HepG2 (cell line): Measurements from ENCODE around the gene ADGRG1. TPM values are rescaled to one million over a fixed set of nuclear protein-coding genes. Genes with fewer than 3 reads are reported as not detected.
A peak's percentile ranks its signal among the peaks of the same experiment; 100 is the strongest.

Experiments used
- CSRNP1 ChIP-seq: sonication (generic); formaldehyde crosslinking; IDR thresholded peaks from 2 replicates; pipeline ENCODE4 v1.8.1; 2023; ENCODE audit warnings: mild to moderate bottlenecking, missing genetic modification reagents
- GPN1 ChIP-seq: sonication (generic); formaldehyde crosslinking; IDR thresholded peaks from 2 replicates; pipeline ENCODE4 v1.5.1; 2020; ENCODE audit warnings: missing genetic modification reagents, borderline replicate concordance
- JUNB ChIP-seq: sonication (generic); formaldehyde crosslinking; IDR thresholded peaks from 2 replicates; pipeline ENCODE4 v1.8.0; 2022; ENCODE audit warnings: missing genetic modification reagents, mild to moderate bottlenecking, borderline replicate concordance
- KLF6 ChIP-seq: IDR thresholded peaks from 2 replicates; pipeline ENCODE4 v1.8.0; 2016; ENCODE audit warnings: missing biosample characterization, missing genetic modification reagents
- POGK ChIP-seq: sonication (generic); formaldehyde crosslinking; conservative IDR thresholded peaks from 2 replicates; pipeline ENCODE4 v1.8.0; 2022; ENCODE audit warnings: mild to moderate bottlenecking, moderate library complexity, missing genetic modification reagents
- SNRNP70 ChIP-seq: fragments of 200-400 bp; formaldehyde crosslinking; IDR thresholded peaks from 2 replicates; pipeline ENCODE4 v1.6.1; 2017; ENCODE audit warnings: mild to moderate bottlenecking, low read depth, low read length, moderate library complexity
- SP140L ChIP-seq: sonication (generic); formaldehyde crosslinking; IDR thresholded peaks from 2 replicates; pipeline ENCODE4 v1.4.0; 2020; ENCODE audit warnings: missing genetic modification reagents, borderline replicate concordance
- U2AF2 ChIP-seq: fragments of 200-400 bp; formaldehyde crosslinking; IDR thresholded peaks from 2 replicates; pipeline ENCODE4 v1.6.1; 2017; ENCODE audit warnings: low read depth, mild to moderate bottlenecking, low read length
- XRCC5 ChIP-seq: fragments of 200-400 bp; formaldehyde crosslinking; optimal IDR thresholded peaks from 2 replicates; pipeline ENCODE3; 2017; ENCODE audit warnings: mild to moderate bottlenecking, low read length
- ZBTB3 ChIP-seq: sonication (generic); formaldehyde crosslinking; IDR thresholded peaks from 2 replicates; pipeline ENCODE4 v1.4.0; 2020; ENCODE audit warnings: low read depth, mild to moderate bottlenecking, moderate library complexity, missing genetic modification reagents, borderline replicate concordance
- ZNF414 ChIP-seq: sonication (generic); formaldehyde crosslinking; IDR thresholded peaks from 2 replicates; pipeline ENCODE4 v1.5.0; 2020; ENCODE audit warnings: missing genetic modification reagents
- ZNF441 ChIP-seq: sonication (generic); formaldehyde crosslinking; IDR thresholded peaks from 2 replicates; pipeline ENCODE4 v1.7.0; 2021; ENCODE audit warnings: missing genetic modification reagents, borderline replicate concordance
- ZSCAN25 ChIP-seq: sonication (generic); formaldehyde crosslinking; IDR thresholded peaks from 2 replicates; pipeline ENCODE4 v1.8.0; 2022; ENCODE audit warnings: mild to moderate bottlenecking, missing genetic modification reagents
- polyA plus RNA-seq, 8 experiments: library from polyadenylated mRNA; depleted of rRNA in 3 of 8; stranded (reverse) in 7 of 8; unstranded in 1 of 8; fragments of >200 nt; fragmentation: Illumina TruSeq in 4 of 8; extraction: Trizol in 4 of 8; gene quantifications; 2 replicates each; pipeline versions ENCODE4 v1.2.1 to v1.2.3, GENCODE V29; 2011 to 2016; ENCODE audit warnings: low read depth in 4 of 8, missing spikeins in 1 of 8, mixed read lengths in 1 of 8; ENCODE audit not compliant: insufficient read depth in 1 of 8
- total RNA-seq, 5 experiments: library from RNA; depleted of rRNA; stranded (reverse); fragments of >200 nt; fragmentation: Illumina TruSeq; extraction: Trizol; gene quantifications; 2 replicates each; pipeline ENCODE4 v1.2.3, GENCODE V29; 2016; ENCODE audit warnings: low read depth in 1 of 5
- TF ChIP-seq, protein P1 (sequence below): sonication (generic); formaldehyde crosslinking; IDR thresholded peaks from 2 replicates; pipeline ENCODE4 v1.4.0; 2020; ENCODE audit warnings: missing genetic modification reagents
- TF ChIP-seq, protein P2 (sequence below): sonication (generic); formaldehyde crosslinking; IDR thresholded peaks from 2 replicates; pipeline ENCODE4 v1.4.0; 2020; ENCODE audit warnings: mild to moderate bottlenecking, missing genetic modification reagents
- TF ChIP-seq, protein P3 (sequence below): sonication (generic); formaldehyde crosslinking; IDR thresholded peaks from 2 replicates; pipeline ENCODE4 v1.5.0; 2020; ENCODE audit warnings: mild to moderate bottlenecking, missing genetic modification reagents

The ADGRG1 gene
- total and polyA plus RNA-seq, 2 of the 13 experiments (the other 11 are each of a cell fraction or from before 2014, with no cell fraction given) = 2.7 to 5.9 TPM

- TF ChIP-seq, protein P1, sequence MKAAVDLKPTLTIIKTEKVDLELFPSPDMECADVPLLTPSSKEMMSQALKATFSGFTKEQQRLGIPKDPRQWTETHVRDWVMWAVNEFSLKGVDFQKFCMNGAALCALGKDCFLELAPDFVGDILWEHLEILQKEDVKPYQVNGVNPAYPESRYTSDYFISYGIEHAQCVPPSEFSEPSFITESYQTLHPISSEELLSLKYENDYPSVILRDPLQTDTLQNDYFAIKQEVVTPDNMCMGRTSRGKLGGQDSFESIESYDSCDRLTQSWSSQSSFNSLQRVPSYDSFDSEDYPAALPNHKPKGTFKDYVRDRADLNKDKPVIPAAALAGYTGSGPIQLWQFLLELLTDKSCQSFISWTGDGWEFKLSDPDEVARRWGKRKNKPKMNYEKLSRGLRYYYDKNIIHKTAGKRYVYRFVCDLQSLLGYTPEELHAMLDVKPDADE (CRISPR knock-in tag) = no peak
- TF ChIP-seq, protein P2, sequence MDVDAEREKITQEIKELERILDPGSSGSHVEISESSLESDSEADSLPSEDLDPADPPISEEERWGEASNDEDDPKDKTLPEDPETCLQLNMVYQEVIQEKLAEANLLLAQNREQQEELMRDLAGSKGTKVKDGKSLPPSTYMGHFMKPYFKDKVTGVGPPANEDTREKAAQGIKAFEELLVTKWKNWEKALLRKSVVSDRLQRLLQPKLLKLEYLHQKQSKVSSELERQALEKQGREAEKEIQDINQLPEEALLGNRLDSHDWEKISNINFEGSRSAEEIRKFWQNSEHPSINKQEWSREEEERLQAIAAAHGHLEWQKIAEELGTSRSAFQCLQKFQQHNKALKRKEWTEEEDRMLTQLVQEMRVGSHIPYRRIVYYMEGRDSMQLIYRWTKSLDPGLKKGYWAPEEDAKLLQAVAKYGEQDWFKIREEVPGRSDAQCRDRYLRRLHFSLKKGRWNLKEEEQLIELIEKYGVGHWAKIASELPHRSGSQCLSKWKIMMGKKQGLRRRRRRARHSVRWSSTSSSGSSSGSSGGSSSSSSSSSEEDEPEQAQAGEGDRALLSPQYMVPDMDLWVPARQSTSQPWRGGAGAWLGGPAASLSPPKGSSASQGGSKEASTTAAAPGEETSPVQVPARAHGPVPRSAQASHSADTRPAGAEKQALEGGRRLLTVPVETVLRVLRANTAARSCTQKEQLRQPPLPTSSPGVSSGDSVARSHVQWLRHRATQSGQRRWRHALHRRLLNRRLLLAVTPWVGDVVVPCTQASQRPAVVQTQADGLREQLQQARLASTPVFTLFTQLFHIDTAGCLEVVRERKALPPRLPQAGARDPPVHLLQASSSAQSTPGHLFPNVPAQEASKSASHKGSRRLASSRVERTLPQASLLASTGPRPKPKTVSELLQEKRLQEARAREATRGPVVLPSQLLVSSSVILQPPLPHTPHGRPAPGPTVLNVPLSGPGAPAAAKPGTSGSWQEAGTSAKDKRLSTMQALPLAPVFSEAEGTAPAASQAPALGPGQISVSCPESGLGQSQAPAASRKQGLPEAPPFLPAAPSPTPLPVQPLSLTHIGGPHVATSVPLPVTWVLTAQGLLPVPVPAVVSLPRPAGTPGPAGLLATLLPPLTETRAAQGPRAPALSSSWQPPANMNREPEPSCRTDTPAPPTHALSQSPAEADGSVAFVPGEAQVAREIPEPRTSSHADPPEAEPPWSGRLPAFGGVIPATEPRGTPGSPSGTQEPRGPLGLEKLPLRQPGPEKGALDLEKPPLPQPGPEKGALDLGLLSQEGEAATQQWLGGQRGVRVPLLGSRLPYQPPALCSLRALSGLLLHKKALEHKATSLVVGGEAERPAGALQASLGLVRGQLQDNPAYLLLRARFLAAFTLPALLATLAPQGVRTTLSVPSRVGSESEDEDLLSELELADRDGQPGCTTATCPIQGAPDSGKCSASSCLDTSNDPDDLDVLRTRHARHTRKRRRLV = no peak
- TF ChIP-seq KLF6 (CRISPR knock-in tag) (no peak), U2AF2 (no peak), GPN1 (CRISPR knock-in tag) (no peak), CSRNP1 (no peak), JUNB (CRISPR knock-in tag) (no peak), SNRNP70 (no peak), ZNF441 (CRISPR knock-in tag) (no peak), POGK (CRISPR knock-in tag) (peak; percentile 84), SP140L (CRISPR knock-in tag) (no peak), XRCC5 (peak; percentile 87), ZSCAN25 (CRISPR knock-in tag) (peak; percentile 86), ZBTB3 (CRISPR knock-in tag) (no peak), ZNF414 (CRISPR knock-in tag) (no peak)
- TF ChIP-seq, protein P3, sequence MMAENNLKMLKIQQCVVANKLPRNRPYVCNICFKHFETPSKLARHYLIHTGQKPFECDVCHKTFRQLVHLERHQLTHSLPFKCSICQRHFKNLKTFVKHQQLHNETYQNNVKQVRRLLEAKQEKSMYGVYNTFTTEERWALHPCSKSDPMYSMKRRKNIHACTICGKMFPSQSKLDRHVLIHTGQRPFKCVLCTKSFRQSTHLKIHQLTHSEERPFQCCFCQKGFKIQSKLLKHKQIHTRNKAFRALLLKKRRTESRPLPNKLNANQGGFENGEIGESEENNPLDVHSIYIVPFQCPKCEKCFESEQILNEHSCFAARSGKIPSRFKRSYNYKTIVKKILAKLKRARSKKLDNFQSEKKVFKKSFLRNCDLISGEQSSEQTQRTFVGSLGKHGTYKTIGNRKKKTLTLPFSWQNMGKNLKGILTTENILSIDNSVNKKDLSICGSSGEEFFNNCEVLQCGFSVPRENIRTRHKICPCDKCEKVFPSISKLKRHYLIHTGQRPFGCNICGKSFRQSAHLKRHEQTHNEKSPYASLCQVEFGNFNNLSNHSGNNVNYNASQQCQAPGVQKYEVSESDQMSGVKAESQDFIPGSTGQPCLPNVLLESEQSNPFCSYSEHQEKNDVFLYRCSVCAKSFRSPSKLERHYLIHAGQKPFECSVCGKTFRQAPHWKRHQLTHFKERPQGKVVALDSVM = peak; percentile 64; the same call in 1 of the 2 replicates
Observed at GRCh38 chr16:57606847-57607501, 21.5 kb upstream of the ADGRG1 start (continued).
